Posterior cingulate gyrus (tissue), 11 donors: ENCODE data around the gene KRT8.
"Not testable (repeated sequence)": the region's sequence is repeated elsewhere in the genome, so short reads cannot be mapped to it uniquely, and the experiment has no call there.

ENCODE experiments used
- DNase-seq, 10 donors: peaks; one replicate each; pipeline versions ENCODE4 v3.0.0 to v3.0.0-alpha.2; 2020 to 2021; ENCODE audit warnings: mixed read lengths in 3 of 10
- intact Hi-C: fragments of 100-400 bp; cut with DNase I; formaldehyde crosslinking; loops from one replicate; pipeline ENCODE4 v1.15.1; 2023

KRT8 gene

GRCh38 chr12:52904509-52905300 lies at the start of gene KRT8:
Gene KRT8, minus strand, starts transcription at chr12:52905076. Its CDS starts 95 bp downstream, at chr12:52904981.
- DNase-seq = peak in 2 of 10 donors; percentile 78 to 83
- intact Hi-C loops = not testable (repeated sequence)

DNA sequence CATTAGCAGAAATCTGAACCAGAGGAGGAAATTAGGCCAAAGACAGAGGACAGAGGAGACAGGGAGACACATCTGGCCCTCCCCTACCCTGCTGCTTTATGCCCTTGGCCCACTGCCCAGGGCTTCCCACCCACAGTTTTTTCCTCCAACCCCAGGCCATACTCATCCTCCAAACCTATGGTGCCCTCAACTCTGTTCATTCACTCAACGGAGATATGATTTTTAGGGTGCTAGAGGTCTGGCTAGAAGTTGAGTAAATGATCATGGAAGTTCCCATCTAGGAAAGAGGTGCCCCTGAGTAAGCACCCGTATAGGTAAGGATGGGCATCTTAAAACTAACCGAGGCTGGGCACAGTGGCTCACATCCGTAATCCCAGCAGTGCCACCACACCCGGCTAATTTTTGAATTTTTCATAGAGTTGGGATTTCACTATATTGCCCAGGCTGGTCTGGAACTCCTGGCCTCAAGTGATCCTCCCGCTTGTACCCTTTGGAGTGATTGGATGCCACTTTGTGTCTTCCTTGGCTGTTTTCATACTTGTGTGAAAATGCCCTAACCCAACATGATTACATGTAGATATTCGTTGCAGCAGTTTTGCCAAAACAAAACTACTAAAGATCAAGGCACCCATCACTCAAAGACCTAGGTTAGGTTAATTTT lies 48.4 kb upstream of the KRT8 start:
- intact Hi-C loops = no loop called here
- DNase-seq = no peak

DNA sequence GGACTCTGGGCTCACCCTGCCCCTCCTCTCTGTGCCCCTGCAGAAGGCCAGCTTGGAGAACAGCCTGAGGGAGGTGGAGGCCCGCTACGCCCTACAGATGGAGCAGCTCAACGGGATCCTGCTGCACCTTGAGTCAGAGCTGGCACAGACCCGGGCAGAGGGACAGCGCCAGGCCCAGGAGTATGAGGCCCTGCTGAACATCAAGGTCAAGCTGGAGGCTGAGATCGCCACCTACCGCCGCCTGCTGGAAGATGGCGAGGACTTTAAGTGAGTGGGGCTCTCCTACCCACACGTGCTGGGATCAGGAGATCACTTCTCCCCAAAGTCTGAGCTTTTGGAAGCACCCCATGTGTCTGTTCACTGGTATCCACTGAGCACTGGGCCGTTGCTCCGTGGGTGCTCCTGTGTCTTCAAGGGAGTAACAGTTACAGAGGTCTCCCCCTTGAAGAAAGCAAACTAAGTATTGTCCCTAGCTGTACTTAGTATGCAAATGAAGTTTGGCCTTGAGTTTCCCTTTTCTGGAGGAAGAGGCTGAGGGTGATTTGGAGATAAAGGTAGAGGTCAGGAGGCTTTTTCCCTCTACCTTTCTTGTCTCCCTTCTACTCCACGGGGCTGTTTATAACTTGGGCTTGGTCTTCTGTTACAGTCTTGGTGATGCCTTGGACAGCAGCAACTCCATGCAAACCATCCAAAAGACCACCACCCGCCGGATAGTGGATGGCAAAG lies 47.4 kb upstream of the KRT8 start:
- DNase-seq = no peak
- intact Hi-C loops = no loop called here

DNA sequence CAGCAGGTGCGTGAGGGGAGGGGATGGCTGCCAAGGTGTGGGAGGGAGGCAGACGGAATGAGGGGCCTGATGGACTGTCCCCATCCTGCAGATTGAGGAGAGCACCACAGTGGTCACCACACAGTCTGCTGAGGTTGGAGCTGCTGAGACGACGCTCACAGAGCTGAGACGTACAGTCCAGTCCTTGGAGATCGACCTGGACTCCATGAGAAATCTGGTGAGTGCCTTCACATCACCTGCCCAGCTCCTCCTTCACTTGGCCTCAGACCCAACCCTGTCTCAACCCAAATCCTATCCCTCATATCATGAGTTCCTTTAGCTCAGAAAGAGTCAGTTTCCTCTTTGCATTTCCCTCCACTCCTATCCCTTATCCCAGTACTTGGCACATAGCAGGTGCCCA lies 46.8 kb upstream of the KRT8 start:
- intact Hi-C loops = no loop called here
- DNase-seq = no peak

DNA sequence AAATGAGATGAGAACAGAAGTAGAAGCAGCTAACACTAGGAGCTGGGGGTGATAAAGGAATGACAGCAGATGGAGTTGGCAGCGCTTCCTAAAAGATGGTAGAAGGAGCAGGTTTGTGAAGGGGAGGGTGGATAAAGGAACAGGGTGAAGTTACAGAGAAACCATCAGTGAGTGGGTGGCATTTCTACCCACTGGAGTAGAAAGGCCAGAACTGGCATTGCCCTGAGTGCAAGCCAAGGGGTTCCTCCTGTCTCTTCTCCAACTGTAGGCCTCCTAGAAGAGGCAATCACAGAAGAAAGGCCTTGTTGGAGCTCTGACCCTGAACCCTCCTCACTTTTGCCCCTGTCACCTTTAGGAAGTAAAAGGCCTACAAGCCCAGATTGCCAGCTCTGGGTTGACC lies 46.2 kb upstream of the KRT8 start:
- intact Hi-C loops = no loop called here
- DNase-seq = no peak

GRCh38 chr12:52950553-52950952 lies 45.7 kb upstream of the KRT8 start:
- no peak for DNase-seq
- intact Hi-C loops = no loop called here

GRCh38 chr12:52949413-52950331 lies 44.8 kb upstream of the KRT8 start:
- DNase-seq = no peak
- intact Hi-C loops = no loop called here

GRCh38 chr12:52947738-52948423 lies 43.0 kb upstream of the KRT8 start:
- intact Hi-C loops = no loop called here
- peak in 1 of 10 donors; percentile 25 for DNase-seq

- DNase-seq = peak in 1 of 10 donors; percentile 31
- intact Hi-C loops = no loop called here
Measured at GRCh38 chr12:52946797-52947547, 42.1 kb upstream of the KRT8 start.

DNA sequence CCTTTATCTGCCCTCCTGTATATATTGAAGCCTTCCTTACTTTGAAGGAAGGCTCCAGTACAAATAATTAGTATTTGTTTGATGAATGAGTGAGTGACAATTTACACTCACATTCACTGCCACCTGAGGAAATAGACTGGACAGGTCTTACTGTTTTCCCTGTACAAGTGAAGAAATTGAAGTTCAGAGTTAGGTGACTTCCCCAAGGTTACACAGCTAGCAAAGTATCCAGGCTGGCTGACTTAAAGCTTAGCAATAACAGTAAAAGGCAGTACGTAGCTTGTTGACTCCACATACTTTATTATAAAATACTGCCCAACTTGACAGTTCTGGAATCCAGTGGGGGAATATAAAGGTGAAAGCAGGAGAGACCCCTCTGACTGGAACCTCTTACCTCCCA lies 41.5 kb upstream of the KRT8 start:
- intact Hi-C loops = no loop called here
- DNase-seq = no peak

DNA sequence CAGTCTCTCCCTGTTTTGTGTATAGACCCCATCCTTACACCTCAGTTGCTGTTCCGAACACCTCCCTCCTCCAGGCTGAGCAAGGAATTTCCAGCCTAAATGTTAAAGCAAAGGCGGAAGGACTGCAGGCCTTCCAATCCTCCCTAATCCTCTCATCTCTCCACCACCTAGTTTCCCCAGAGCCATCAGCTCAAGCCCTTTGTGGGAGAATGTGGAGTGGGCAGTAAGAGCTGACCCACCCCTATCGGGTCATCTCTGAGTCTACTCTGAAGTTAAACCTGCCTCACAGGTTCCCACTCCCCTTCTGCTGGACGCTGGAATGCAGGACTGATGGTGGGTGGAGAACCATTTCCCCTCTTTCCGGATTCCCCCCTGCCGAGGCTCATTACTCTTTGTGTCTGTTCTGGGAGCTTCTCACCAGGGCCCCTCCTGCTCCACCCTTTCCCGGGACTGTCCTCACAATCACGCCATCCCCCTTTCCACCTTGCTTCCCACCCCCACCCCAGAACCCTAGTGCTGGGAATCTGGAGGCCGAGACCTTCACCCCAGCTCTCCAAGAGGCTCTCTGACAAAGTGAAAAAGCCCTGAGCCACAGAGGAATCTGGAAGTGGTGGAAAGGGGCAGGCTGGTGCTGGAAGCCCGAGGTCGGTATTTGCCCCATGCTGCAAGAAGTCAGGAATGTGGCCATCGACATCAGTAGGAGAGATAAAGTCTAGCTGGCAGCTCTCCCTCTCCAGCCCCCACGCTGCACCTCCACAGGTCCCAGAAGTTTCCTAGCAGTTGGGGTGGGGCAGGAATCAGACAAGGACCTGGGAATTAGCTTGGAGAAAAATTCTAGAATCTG lies 40.7 kb upstream of the KRT8 start:
- intact Hi-C loops = no loop called here
- peak in 1 of 10 donors; percentile 7 for DNase-seq

DNA sequence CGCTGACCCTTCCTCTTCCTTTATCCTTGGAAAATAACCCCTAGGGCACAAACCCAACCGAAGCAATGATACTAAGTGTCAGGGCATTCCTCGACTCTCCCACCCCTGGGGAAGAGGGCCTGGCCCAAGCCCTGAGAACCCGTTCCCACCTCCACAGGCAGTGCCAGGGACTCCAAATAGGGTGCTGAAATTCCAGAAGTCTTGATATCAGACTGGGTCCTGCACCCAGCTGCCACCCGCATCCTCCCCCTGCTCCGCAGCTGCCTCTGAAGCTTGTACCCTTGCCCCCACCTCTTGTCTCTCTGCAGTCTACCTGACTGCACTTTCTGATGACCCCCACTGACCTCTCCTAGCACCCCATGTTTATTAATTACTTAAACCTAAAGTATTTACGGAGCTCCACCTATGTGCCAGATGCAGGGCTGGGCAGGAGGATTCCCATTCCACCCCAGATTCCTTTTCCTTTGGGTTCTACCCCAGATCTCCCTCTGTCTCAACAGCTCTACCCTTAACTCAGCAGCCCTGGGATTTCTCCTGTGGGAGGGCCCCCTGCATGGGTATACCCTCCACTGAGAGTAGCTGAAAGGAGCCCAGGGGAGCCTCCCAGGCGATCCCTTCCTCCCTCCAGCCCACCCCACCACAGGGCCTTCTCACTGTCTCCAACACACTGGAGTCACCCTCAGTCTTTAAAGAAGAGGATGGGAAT lies 40.0 kb upstream of the KRT8 start:
- DNase-seq = peak in 1 of 10 donors; percentile 40
- intact Hi-C loops = no loop called here

GRCh38 chr12:52942901-52943181 lies 38.0 kb upstream of the KRT8 start:
- no peak for DNase-seq
- intact Hi-C loops = no loop called here

DNA sequence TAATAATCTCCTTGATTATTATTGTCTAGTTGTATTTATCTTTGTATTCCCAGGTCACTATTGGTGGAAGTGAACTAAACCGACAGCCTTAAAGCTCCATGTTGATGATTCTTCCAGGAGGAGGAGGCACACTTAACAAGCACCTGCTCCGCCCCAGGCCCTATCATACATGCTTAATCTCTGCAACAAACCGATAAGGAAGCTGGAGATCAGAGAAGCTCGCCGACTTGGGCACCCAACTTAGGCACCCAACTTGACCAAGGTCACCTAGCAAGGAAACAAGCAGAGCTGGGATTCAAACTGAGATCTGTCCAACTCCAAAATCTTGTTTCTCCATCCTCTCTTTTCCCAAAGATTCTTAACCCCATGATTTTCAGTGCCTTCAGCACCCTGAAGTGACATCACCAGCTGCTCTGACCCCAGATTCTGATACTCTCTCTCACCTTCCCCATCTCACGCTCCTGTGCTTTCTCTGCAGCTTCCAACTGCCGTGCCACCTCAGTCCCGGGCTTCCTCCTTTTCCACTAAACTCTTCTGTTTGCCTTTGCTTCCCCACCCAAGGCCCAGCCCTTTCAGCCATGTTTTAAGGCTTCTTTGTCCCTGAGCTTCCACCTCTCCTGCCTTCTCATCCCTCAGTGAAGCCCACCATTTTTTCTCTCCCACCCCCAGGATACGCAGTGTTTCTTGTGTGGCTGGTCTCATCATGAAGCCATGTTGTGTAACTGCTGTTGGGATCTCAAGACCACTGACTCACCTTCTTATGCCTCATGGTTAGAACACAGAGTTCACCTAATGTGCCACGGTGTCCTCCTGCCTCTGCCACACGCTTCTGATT lies 37.4 kb upstream of the KRT8 start:
- intact Hi-C loops = no loop called here
- no peak for DNase-seq

GRCh38 chr12:52929538-52929937 lies 24.7 kb upstream of the KRT8 start:
- DNase-seq = no peak
- intact Hi-C loops = no loop called here

DNA sequence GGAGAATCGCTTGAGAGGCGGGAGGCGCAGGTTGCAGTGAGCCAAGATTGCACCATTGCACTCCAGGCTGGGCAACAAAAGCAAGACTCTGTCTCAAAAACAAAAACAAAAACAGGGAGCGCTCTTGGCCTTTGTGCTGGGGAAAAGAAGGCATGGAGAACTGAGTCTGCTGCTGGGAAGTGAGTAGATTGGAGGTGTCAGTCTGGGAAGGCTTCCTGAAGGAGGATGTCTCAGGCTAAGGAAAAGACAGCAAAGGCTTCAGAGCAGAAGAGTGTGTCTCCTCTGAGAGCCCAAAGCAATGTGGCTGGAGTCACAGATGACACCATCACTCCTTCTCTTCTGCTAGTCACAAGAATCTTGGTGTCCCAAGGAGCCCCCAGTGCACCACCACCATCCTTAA lies 23.1 kb upstream of the KRT8 start:
- DNase-seq = no peak
- intact Hi-C loops = no loop called here
